Measurements from ENCODE around the gene SLC39A2. TPM values are rescaled to one million over a fixed set of nuclear protein-coding genes. Genes with fewer than 3 reads are reported as not detected.
"Not testable (repeated sequence)": the region's sequence is repeated elsewhere in the genome, so short reads cannot be mapped to it uniquely, and the experiment has no call there.

SLC39A2 gene
- total and polyA plus RNA-seq, 9 of the 15 experiments (the other 6 are each of a cell fraction or from before 2014, with no cell fraction given): 0.06 to 0.09 TPM; not detected in 7

- no peak for TF ChIP-seq KHSRP (IDR thresholded peaks at IDR 0.05)
- no peak for TF ChIP-seq L3MBTL2 (IDR thresholded peaks at IDR 0.05)
- TF ChIP-seq FOXJ3 (CRISPR knock-in tag; IDR thresholded peaks at IDR 0.05): no peak
- TF ChIP-seq HNRNPL (IDR thresholded peaks at IDR 0.05; ENCODE audit: low read depth, low read length): no peak
- TF ChIP-seq HMG20A (CRISPR knock-in tag; conservative IDR thresholded peaks at IDR 0.05): no peak
- TF ChIP-seq, protein P1, sequence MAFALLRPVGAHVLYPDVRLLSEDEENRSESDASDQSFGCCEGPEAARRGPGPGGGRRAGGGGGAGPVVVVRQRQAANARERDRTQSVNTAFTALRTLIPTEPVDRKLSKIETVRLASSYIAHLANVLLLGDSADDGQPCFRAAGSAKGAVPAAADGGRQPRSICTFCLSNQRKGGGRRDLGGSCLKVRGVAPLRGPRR (CRISPR knock-in tag; IDR thresholded peaks at IDR 0.05): no peak
- TF ChIP-seq, protein P2, sequence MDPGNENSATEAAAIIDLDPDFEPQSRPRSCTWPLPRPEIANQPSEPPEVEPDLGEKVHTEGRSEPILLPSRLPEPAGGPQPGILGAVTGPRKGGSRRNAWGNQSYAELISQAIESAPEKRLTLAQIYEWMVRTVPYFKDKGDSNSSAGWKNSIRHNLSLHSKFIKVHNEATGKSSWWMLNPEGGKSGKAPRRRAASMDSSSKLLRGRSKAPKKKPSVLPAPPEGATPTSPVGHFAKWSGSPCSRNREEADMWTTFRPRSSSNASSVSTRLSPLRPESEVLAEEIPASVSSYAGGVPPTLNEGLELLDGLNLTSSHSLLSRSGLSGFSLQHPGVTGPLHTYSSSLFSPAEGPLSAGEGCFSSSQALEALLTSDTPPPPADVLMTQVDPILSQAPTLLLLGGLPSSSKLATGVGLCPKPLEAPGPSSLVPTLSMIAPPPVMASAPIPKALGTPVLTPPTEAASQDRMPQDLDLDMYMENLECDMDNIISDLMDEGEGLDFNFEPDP (CRISPR knock-in tag; IDR thresholded peaks at IDR 0.05): no peak
- no peak for TF ChIP-seq REST (IDR thresholded peaks at IDR 0.05; ENCODE audit: borderline replicate concordance)
- no peak for TF ChIP-seq REST (CRISPR knock-in tag; IDR thresholded peaks at IDR 0.05; ENCODE audit: low read depth)
Measured at GRCh38 chr14:20982646-20983369, 16.3 kb upstream of the SLC39A2 start (continued).

- DNase-seq (ENCODE audit: extremely low read depth in 1 of 4, low spot score in 3 of 4); POLR2A ChIA-PET; H3K27ac ChIP-seq (ENCODE audit: extremely low read depth, low read depth, low read length); H3K27me3 ChIP-seq (ENCODE audit: control insufficient read depth in 2 of 2, insufficient read depth in 2 of 2, low read length in 2 of 2); H3K36me3 ChIP-seq (ENCODE audit: control insufficient read depth, insufficient read depth, low read length); H3K79me2 ChIP-seq (ENCODE audit: control insufficient read depth, insufficient read depth, low read length); H3K4me2 ChIP-seq (ENCODE audit: insufficient read depth, low read length); H3K9ac ChIP-seq (ENCODE audit: insufficient read depth in 1 of 2, low read depth in 2 of 2, low read length in 2 of 2); ATAC-seq; CTCF ChIA-PET (ENCODE audit: low intra/inter-chr PET ratio); H4K20me1 ChIP-seq (replicated peaks; ENCODE audit: control insufficient read depth, insufficient read depth, low read length); H3K9me3 ChIP-seq (replicated peaks; ENCODE audit: control insufficient read depth, insufficient read depth, low read depth, low read length); intact Hi-C loops (cut with micrococcal nuclease); FAIRE-seq; H3K4me3 ChIP-seq; in situ Hi-C loops (cut with MboI); H2AFZ ChIP-seq (ENCODE audit: low read depth, low read length); BruUV-seq (replicated peaks); H3K9me1 ChIP-seq (ENCODE audit: control insufficient read depth, insufficient read depth, low read length): not testable (repeated sequence)
- peaks cover 7 to 10% of the 10 kb centered on the region in 2 experiments; a peak in 3 of 5 replicates for H3K4me1 ChIP-seq (replicated peaks in 1 of 2; ENCODE audit: control insufficient read depth in 2 of 2, insufficient read depth in 2 of 2, low read length in 2 of 2)
- WGBS (ENCODE audit: insufficient coverage, low coverage, missing lambda C conversion rate): no CpG with 5 or more reads among the region's 4 CpGs
Measured at GRCh38 chr14:20985650-20986049, 13.4 kb upstream of the SLC39A2 start.

Data from K562 (cell line).